Esophagus muscularis mucosa (tissue), 4 donors: ENCODE results near the gene PRR35. TPM values are rescaled to one million over a fixed set of nuclear protein-coding genes. Genes with fewer than 3 reads are reported as not detected.

Source experiments
- DNase-seq: peaks from one replicate; pipeline ENCODE4 v3.0.0-alpha.2; 2017; ENCODE audit errors: extremely low spot score
- H3K27ac ChIP-seq, 4 donors: fragments of 200-600 bp; sonication (generic); replicated peaks in 1 of 4; 1 replicate in 3 of 4; 2 replicates in 1 of 4; pipeline ENCODE4 v1.5.1; 2016 to 2019; ENCODE audit warnings: mild to moderate bottlenecking in 1 of 4
- H3K27me3 ChIP-seq, 4 donors: fragments of 200-600 bp; sonication (generic); one replicate each; pipeline versions ENCODE4 v1.5.1 to v1.6.0; 2016 to 2019
- H3K36me3 ChIP-seq, 4 donors: fragments of 200-600 bp; sonication (generic); one replicate each; pipeline ENCODE4 v1.5.1; 2016 to 2019
- H3K4me1 ChIP-seq, 4 donors: fragments of 200-600 bp; sonication (generic); one replicate each; pipeline ENCODE4 v1.5.1; 2016 to 2019
- H3K4me3 ChIP-seq, 4 donors: fragments of 200-600 bp; sonication (generic); 1 replicate in 2 of 4; 2 replicates in 2 of 4; pipeline ENCODE4 v1.5.1; 2016 to 2019; ENCODE audit warnings: mild to moderate bottlenecking in 4 of 4, moderate library complexity in 1 of 4
- H3K9me3 ChIP-seq, 4 donors: fragments of 200-600 bp; sonication (generic); 1 replicate in 3 of 4; 2 replicates in 1 of 4; pipeline ENCODE4 v1.5.1; 2016 to 2019
- EP300 ChIP-seq: sonication (generic); formaldehyde crosslinking; IDR thresholded peaks from one replicate; pipeline ENCODE4 v1.6.1; 2017; ENCODE audit warnings: antibody characterized with exemption
- POLR2A ChIP-seq: fragments of 450-650 bp; IDR thresholded peaks from one replicate; pipeline ENCODE4 v1.6.1; 2017; ENCODE audit warnings: antibody characterized with exemption, moderate library complexity, mild to moderate bottlenecking, low read depth
- POLR2AphosphoS5 ChIP-seq, 2 donors: sonication (generic); formaldehyde crosslinking; IDR thresholded peaks; one replicate each; pipeline ENCODE4 v1.6.1; 2017; ENCODE audit warnings: antibody characterized with exemption in 2 of 2
- WGBS: methylation state at CpG from one replicate; pipeline ENCODE4 v1.1.5; 2018; 5-methylcytosine and 5-hydroxymethylcytosine counted together
- intact Hi-C: fragments of 100-400 bp; cut with DNase I; formaldehyde crosslinking; loops from one replicate; pipeline ENCODE4 v1.15.1; 2023
- total RNA-seq, 4 donors: library from RNA; depleted of rRNA; stranded (reverse); fragments of >200 nt; gene quantifications; one replicate each; pipeline versions ENCODE4 v1.1.0 to v1.2.1, GENCODE V29; 2016
- TF ChIP-seq, protein P1 (sequence below), 3 experiments: fragments of 200-600 bp in 2 of 3; fragments of 450-650 bp in 1 of 3; sonication (generic) in 2 of 3; IDR thresholded peaks; one replicate each; pipeline ENCODE4 v1.5.1; 2017 to 2019; ENCODE audit warnings: antibody characterized with exemption in 3 of 3, mild to moderate bottlenecking in 2 of 3, moderate library complexity in 1 of 3

PRR35 gene
- total RNA-seq, 4 donors from 2014 or later, result not detected

DNA sequence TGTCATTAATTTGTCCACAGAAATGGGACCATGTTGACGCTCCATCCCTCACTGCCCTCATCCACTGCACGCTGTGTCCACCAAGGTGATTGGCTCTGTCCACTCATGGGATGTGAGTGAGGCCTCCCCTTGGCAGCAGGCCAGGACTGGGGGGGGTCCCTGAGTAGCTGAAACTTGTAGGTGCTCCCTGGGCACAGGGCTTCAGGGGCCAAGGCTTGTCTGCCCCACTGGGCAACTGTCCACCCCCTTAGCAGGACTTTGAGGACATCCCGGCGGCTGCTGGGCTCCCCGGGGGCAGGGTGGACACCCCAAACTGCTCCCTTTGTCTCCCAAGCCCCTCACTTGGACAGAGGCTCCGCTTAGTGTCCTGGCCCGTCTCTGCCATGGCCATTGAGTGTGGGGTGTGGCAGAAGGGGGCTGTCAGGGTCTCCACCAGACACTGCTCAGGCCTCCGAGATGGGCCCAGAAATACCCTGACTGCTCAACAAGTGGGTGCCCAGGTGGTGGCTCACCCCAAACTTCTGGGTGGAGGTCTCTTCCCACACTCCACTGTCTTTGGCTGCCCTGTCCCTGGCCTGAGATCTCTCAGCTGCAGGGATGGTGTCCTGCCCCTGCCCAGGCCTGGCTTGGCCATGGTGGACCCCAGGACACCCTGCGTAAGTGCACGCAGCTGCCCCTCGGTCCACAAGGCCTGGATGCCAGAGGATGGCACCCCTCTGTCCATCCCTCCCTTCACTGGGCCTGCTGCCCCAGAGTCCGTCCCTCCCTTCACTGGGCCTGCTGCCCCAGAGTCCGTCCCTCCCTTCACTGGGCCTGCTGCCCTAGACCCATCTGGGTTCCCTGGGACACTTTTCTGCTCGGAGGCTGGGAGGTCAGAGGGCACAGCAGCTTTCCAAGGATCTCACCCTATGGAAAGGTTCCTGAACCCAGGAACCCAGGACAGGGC lies 26.7 kb downstream of the PRR35 start:
- 67% methylated on average over 8 of the region's 14 CpGs for WGBS
- intact Hi-C loops, result loop anchor here (5.0 kb wide), 1 partner anchor 50 kb away; the partner anchor contains the start of gene METTL26

DNA sequence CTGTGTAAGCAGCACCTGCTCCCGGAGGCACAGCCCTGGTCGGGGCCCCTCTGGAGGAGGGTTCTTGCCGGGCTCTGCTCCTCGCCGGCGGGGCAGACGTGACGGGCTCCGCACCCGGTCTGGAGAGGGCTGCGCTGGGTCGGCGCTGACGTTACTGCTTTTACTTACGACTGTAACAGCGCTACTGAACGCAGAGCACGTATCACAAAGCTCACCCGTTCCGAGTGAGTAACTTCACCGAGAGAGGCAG lies 28.4 kb downstream of the PRR35 start:
- Histone ChIP-seq H3K27me3 (peaks cover 0 to 9% (median 0%) of the 10 kb centered on the region in 4 donors), H3K4me1 (peaks cover 36 to 69% (median 57%) of the 10 kb centered on the region in 4 donors), H3K36me3 (peaks cover 0 to 13% (median 3%) of the 10 kb centered on the region in 4 donors), H3K27ac (peak overlapping the region; percentile 93 to 98 (median 96)), H3K4me3 (peak overlapping the region; percentile 83 to 94 (median 88)), H3K9me3 (no peaks in the 10 kb centered on the region)
- TF ChIP-seq EP300, result no peak
- 1% methylated on average over 21 of the region's 21 CpGs for WGBS
- no peak for DNase-seq
- intact Hi-C loops, result loop anchor here (5.0 kb wide), 1 partner anchor 49 kb away; the partner anchor contains the start of gene METTL26

More for the DNA sequence above, 26.7 kb downstream of the PRR35 start:
- no peaks in the 10 kb centered on the region for H3K9me3 ChIP-seq
- H3K4me3 ChIP-seq, result no peak overlapping the region
- no peak for DNase-seq
- TF ChIP-seq EP300 (no peak), POLR2AphosphoS5 (IDR thresholded peaks at IDR 0.05) (peak in 1 of 2 donors; percentile 21)
- H3K27ac ChIP-seq, result peak overlapping the region in 1 of 4 donors; percentile 98
- H3K4me1 ChIP-seq, result peaks cover 36 to 53% (median 42%) of the 10 kb centered on the region in 4 donors
- H3K36me3 ChIP-seq, result peaks cover 0 to 8% (median 3%) of the 10 kb centered on the region in 4 donors
- peaks cover 0 to 9% (median 0%) of the 10 kb centered on the region in 4 donors for H3K27me3 ChIP-seq

DNA sequence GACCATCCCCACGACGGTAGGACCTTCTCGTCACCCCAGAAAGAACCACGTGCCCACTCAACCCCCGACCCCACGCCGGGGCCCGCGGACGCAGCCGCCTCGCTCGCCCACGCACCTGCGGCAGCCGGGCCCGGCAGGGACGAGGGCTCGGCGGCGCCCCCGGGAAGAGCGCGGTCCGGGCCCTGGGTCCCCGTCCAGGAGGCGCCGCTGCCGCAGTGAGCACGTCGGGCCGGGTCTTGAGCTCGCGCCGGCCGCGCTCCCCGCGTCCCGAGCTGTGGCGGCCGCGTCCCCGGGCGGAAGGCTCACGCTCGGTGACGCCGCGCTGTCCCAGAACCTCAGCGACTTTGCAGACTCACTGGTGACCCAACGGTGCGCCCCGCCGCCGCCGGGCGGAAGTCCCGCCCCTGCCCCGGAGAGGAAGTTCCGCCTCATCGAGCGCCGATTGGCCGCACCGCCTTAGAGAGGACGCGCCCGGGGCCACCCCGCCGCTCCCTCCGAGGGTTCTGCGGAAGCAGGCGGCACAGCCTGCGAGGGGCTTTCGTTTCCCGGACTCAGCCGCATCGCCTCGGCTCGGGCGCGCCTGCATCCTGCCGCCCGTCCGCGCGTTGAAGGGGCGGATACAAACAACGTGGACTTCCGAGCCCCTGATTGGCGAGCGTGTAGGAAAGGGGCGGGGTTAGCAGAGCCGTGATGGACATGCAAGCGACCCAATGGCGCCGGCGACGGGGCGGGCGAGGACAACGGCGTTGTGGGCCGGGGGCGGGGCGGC lies 28.9 kb downstream of the PRR35 start:
- H3K4me1 ChIP-seq, result peaks cover 36 to 66% (median 58%) of the 10 kb centered on the region in 4 donors
- WGBS, result 2% methylated on average over 15 of the region's 107 CpGs

DNA sequence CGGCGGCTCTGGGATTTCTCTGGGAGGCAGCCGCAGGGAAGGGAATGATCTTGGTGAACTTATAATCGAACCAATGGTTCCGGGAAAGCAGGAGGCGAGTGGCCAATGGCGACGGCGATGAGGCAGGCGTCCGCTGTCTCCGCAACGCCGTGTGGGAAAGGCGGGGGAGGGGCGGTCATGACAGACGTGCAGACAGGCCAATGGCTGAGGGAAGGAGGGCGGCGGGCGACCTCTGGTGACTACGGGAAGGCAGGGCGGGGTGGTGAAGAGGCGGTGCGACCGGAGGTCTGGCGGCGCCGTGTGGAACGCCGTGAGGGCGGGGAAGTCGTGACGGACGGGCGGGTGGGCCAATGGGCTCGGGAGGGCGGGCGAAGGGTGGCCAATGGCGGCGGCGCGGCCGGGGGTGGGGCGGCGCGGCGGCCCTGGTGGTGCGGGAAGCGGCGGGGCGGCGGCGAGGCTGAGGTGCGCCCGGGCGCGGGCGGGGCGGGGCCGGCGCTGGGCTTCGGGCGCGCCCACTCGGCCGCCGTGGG lies 29.5 kb downstream of the PRR35 start, which contains the start of gene RAB40C:
RAB40C (plus strand) TSS at position 409 of the 530 bp plus-strand sequence. CDS start 226 bp downstream, outside the sequence.
- peak; percentile 100 for DNase-seq
- Histone ChIP-seq H3K27ac (peak within 1 kb of the TSS; percentile 93 to 98 (median 96)), H3K4me3 (peak within 1 kb of the TSS; percentile 83 to 94 (median 88)), H3K4me1 (peaks cover 36 to 68% (median 58%) of the 10 kb centered on the region in 4 donors), H3K9me3 (no peaks in the 10 kb centered on the region), H3K27me3 (peaks cover 0 to 9% (median 0%) of the 10 kb centered on the region in 4 donors), H3K36me3 (peaks cover 0 to 22% (median 8%) of the 10 kb centered on the region in 4 donors)
- intact Hi-C loops, result loop anchor here (5.0 kb wide), 1 partner anchor 48 kb away; the partner anchor contains the start of gene METTL26
- no peak for TF ChIP-seq EP300
- TF ChIP-seq, protein P1, sequence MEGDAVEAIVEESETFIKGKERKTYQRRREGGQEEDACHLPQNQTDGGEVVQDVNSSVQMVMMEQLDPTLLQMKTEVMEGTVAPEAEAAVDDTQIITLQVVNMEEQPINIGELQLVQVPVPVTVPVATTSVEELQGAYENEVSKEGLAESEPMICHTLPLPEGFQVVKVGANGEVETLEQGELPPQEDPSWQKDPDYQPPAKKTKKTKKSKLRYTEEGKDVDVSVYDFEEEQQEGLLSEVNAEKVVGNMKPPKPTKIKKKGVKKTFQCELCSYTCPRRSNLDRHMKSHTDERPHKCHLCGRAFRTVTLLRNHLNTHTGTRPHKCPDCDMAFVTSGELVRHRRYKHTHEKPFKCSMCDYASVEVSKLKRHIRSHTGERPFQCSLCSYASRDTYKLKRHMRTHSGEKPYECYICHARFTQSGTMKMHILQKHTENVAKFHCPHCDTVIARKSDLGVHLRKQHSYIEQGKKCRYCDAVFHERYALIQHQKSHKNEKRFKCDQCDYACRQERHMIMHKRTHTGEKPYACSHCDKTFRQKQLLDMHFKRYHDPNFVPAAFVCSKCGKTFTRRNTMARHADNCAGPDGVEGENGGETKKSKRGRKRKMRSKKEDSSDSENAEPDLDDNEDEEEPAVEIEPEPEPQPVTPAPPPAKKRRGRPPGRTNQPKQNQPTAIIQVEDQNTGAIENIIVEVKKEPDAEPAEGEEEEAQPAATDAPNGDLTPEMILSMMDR (IDR thresholded peaks at IDR 0.05), result peak in 1 of 3 experiments; percentile 17
- no peak for TF ChIP-seq POLR2A
- TF ChIP-seq POLR2AphosphoS5 (IDR thresholded peaks at IDR 0.05), result peak in 1 of 2 donors; percentile 10
- WGBS, result 1% methylated on average over 36 of the region's 67 CpGs

More for the DNA sequence above, 28.9 kb downstream of the PRR35 start:
- intact Hi-C loops, result loop anchor here (5.0 kb wide), 1 partner anchor 48 kb away; the partner anchor contains the start of gene METTL26
- DNase-seq, result peak; percentile 100
- H3K27me3 ChIP-seq, result peaks cover 0 to 9% (median 0%) of the 10 kb centered on the region in 4 donors
- TF ChIP-seq POLR2A (peak; percentile 80), POLR2AphosphoS5 (IDR thresholded peaks at IDR 0.05) (peak; percentile 85 to 92), EP300 (no peak)
- TF ChIP-seq, protein P1 (IDR thresholded peaks at IDR 0.05), result no peak
- H3K4me3 ChIP-seq, result peak overlapping the region; percentile 83 to 94 (median 88)
- H3K36me3 ChIP-seq, result peaks cover 0 to 18% (median 6%) of the 10 kb centered on the region in 4 donors
- peak overlapping the region; percentile 93 to 98 (median 96) for H3K27ac ChIP-seq
- no peaks in the 10 kb centered on the region for H3K9me3 ChIP-seq

DNA sequence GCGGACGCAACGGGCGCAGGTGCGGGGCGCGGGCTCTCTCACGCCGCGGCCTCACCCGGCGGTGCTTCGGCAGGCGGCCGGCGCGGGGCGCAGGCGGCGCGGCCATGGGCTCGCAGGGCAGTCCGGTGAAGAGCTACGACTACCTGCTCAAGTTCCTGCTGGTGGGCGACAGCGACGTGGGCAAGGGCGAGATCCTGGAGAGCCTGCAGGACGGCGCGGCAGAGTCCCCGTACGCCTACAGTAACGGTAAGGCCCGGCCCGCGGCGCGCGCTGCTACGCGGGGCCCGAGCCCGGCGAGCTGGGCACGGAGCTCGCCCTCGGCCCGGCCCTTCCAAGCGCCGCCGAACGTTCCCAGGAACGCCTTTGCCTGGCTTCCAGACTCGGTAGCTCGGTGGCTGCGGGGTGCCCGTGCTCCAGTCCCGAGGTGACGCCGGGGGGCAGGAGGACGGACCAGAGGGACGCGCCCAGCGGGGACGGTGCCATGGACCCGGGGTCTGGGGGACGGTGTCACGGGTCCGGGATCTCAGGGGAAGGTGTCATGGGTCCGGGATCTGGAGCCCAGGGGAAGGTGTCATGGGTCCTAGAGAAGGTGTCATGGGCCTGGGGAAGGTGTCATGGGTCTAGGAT lies 30.1 kb downstream of the PRR35 start:
- intact Hi-C loops, result no loop called here
- TF ChIP-seq, protein P1 (IDR thresholded peaks at IDR 0.05), result no peak
- TF ChIP-seq POLR2AphosphoS5 (IDR thresholded peaks at IDR 0.05) (no peak), EP300 (no peak), POLR2A (no peak)
- Histone ChIP-seq H3K9me3 (no peaks in the 10 kb centered on the region), H3K27me3 (peaks cover 0 to 8% (median 0%) of the 10 kb centered on the region in 4 donors), H3K27ac (peak overlapping the region; percentile 81 to 98 (median 92)), H3K36me3 (peaks cover 0 to 22% (median 8%) of the 10 kb centered on the region in 4 donors), H3K4me3 (peak overlapping the region; percentile 83 to 94 (median 88)), H3K4me1 (peaks cover 36 to 74% (median 58%) of the 10 kb centered on the region in 4 donors)
- under 1% methylated on average over 18 of the region's 71 CpGs for WGBS
- no peak for DNase-seq
